GM19328 (cell line): Measurements from ENCODE around the gene ATP10B.

Experiments
- ATAC-seq: cut with Tn5 transposase; IDR thresholded peaks from one replicate; pipeline ENCODE4 v1.9.1; 2021; ENCODE audit warnings: mild to moderate bottlenecking, moderate library complexity; ENCODE audit not compliant: unreplicated experiment

The ATP10B gene

GRCh38 chr5:160640406-160640805 is 211.6 kb downstream of the ATP10B start:
- no peak for ATAC-seq

- ATAC-seq = no peak
Measured at GRCh38 chr5:160638161-160638742, 213.8 kb downstream of the ATP10B start.

- ATAC-seq = no peak
Measured at GRCh38 chr5:160637357-160638090, 214.5 kb downstream of the ATP10B start.

GRCh38 chr5:160635663-160636062 is 216.3 kb downstream of the ATP10B start:
- no peak for ATAC-seq

GRCh38 chr5:160635046-160635445 is 217.0 kb downstream of the ATP10B start:
- ATAC-seq = no peak

- ATAC-seq = no peak
Measured at GRCh38 chr5:160629003-160629402, 223.0 kb downstream of the ATP10B start.

- ATAC-seq = no peak
Measured at GRCh38 chr5:160628619-160628968, 223.4 kb downstream of the ATP10B start.

- ATAC-seq = no peak
Measured at GRCh38 chr5:160627921-160628618, 223.9 kb downstream of the ATP10B start.

GRCh38 chr5:160626322-160626721 is 225.7 kb downstream of the ATP10B start:
- ATAC-seq = no peak

GRCh38 chr5:160621526-160621925 is 230.5 kb downstream of the ATP10B start:
- ATAC-seq = no peak

GRCh38 chr5:160620401-160620800 is 231.6 kb downstream of the ATP10B start:
- no peak for ATAC-seq

GRCh38 chr5:160619381-160619780 is 232.6 kb downstream of the ATP10B start:
- ATAC-seq = no peak

GRCh38 chr5:160618286-160618685 is 233.7 kb downstream of the ATP10B start:
- no peak for ATAC-seq

GRCh38 chr5:160616712-160617497 is 235.1 kb downstream of the ATP10B start:
- no peak for ATAC-seq

- no peak for ATAC-seq
Measured at GRCh38 chr5:160614136-160614535, 237.9 kb downstream of the ATP10B start.

- ATAC-seq = no peak
Measured at GRCh38 chr5:160605266-160605665, 246.7 kb downstream of the ATP10B start.

GRCh38 chr5:160604484-160604883 is 247.5 kb downstream of the ATP10B start:
- ATAC-seq = no peak

- no peak for ATAC-seq
Measured at GRCh38 chr5:160602744-160603143, 249.3 kb downstream of the ATP10B start.

- ATAC-seq = no peak
Measured at GRCh38 chr5:160601046-160601445, 251.0 kb downstream of the ATP10B start.

- no peak for ATAC-seq
Measured at GRCh38 chr5:160573318-160573717, 278.7 kb downstream of the ATP10B start.

GRCh38 chr5:160567031-160567705 is 284.8 kb downstream of the ATP10B start:
- ATAC-seq = no peak
